ENCODE data around the gene TRIP10.
"Not testable (repeated sequence)": the region's sequence is repeated elsewhere in the genome, so short reads cannot be mapped to it uniquely, and the experiment has no call there.

Gene TRIP10

DNA sequence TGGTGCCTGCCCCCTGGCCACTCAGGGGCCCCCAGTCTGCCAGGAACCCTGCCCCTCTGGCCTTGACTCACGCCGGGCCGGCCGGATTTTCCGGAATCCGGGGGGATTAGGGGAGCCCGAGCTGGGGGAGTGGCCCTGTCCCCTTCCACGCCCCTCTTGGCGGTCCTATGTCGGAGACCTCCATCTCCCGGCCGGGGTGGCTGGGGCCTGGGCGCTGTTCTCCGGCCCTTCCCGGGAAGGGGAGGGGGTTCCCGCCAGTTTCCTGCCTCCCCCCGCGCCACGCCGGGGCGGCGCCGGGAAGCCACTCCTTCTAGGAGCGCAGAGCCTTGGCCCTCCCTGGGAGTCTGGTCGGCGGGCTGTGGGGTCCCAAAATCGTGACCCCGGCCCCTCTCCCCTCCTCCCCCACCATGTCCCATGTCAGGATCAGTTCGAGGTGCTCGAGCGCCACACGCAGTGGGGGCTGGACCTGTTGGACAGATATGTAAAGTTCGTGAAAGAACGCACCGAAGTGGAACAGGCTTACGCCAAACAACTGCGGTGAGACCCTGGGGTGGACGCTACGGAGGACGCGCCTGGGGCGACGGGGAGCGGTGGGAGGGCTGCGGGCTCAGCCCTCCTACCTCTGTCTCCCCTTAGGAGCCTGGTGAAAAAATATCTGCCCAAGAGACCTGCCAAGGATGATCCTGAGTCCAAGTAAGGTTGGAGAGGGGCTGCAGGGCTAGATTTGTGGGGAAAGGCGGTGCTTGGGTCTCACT, 1.3 kb downstream of the TRIP10 start:
- TF ChIP-seq, protein P1, sequence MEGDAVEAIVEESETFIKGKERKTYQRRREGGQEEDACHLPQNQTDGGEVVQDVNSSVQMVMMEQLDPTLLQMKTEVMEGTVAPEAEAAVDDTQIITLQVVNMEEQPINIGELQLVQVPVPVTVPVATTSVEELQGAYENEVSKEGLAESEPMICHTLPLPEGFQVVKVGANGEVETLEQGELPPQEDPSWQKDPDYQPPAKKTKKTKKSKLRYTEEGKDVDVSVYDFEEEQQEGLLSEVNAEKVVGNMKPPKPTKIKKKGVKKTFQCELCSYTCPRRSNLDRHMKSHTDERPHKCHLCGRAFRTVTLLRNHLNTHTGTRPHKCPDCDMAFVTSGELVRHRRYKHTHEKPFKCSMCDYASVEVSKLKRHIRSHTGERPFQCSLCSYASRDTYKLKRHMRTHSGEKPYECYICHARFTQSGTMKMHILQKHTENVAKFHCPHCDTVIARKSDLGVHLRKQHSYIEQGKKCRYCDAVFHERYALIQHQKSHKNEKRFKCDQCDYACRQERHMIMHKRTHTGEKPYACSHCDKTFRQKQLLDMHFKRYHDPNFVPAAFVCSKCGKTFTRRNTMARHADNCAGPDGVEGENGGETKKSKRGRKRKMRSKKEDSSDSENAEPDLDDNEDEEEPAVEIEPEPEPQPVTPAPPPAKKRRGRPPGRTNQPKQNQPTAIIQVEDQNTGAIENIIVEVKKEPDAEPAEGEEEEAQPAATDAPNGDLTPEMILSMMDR (IDR thresholded peaks at IDR 0.05; ENCODE audit: control insufficient read depth, insufficient read depth, low read depth, low read length, missing control alignments): no peak
- DNase-seq (ENCODE audit: low read depth): no peak

DNA sequence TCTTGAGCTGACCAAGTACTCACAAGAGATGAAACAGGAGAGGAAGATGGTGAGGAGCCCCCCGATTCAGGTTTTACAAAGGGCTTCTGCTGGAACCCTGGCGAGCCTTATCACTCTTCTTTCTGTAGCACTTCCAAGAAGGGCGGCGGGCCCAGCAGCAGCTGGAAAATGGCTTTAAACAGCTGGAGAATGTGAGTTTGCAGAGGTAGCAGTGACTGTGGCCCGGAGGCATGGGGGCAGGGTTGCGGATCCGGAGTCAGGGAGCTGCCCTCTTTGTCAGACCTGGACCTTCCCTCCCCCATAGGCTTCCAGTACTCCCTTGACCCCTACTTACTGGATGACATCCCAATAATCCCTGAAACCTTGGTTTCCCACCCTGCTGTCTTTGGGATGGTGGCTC, 3.6 kb downstream of the TRIP10 start:
- no peak overlapping the region for H3K4me3 ChIP-seq (ENCODE audit: control insufficient read depth, low read depth, low read length)

More for the DNA sequence above, 1.3 kb downstream of the TRIP10 start:
- H3K4me3 ChIP-seq (ENCODE audit: control insufficient read depth, low read depth, low read length): peak overlapping the region; percentile 69

DNA sequence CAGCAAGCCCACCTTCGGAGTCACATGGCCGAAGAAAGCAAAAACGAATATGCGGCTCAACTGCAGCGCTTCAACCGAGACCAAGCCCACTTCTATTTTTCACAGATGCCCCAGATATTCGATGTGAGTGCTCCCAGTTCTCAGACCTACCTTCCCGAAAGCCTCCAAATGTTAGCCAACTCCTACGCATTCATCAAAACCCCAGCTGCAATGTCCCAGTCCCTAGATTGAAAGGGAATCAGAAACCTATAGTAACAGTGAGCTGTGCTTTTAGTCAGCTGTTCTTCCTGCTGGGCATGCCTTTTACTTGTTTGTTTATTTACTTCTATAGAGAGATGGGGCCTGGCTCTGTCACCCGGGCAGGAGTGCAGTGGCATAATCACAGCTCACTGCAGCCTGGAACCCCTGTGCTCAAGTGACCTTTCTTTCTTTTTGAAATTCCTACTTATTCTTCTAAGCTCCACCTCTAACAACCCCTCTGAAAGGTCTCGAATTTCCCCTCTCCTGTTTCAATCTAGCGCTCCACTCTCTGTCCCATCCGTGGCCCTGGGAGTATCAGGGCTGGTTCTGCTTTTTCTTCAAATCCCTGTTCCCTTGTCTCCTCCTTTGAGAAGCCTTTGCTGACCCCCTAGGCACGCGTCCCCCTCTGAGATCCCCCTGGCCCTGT, 4.4 kb downstream of the TRIP10 start:
- H3K4me3 ChIP-seq (ENCODE audit: control insufficient read depth, low read depth, low read length): no peak overlapping the region
- TF ChIP-seq, protein P1 (IDR thresholded peaks at IDR 0.05; ENCODE audit: control insufficient read depth, insufficient read depth, low read depth, low read length, missing control alignments): no peak
- DNase-seq (ENCODE audit: low read depth): no peak

More for the DNA sequence above, 3.6 kb downstream of the TRIP10 start:
- no peak for DNase-seq (ENCODE audit: low read depth)
- TF ChIP-seq, protein P1 (IDR thresholded peaks at IDR 0.05; ENCODE audit: control insufficient read depth, insufficient read depth, low read depth, low read length, missing control alignments): no peak

DNA sequence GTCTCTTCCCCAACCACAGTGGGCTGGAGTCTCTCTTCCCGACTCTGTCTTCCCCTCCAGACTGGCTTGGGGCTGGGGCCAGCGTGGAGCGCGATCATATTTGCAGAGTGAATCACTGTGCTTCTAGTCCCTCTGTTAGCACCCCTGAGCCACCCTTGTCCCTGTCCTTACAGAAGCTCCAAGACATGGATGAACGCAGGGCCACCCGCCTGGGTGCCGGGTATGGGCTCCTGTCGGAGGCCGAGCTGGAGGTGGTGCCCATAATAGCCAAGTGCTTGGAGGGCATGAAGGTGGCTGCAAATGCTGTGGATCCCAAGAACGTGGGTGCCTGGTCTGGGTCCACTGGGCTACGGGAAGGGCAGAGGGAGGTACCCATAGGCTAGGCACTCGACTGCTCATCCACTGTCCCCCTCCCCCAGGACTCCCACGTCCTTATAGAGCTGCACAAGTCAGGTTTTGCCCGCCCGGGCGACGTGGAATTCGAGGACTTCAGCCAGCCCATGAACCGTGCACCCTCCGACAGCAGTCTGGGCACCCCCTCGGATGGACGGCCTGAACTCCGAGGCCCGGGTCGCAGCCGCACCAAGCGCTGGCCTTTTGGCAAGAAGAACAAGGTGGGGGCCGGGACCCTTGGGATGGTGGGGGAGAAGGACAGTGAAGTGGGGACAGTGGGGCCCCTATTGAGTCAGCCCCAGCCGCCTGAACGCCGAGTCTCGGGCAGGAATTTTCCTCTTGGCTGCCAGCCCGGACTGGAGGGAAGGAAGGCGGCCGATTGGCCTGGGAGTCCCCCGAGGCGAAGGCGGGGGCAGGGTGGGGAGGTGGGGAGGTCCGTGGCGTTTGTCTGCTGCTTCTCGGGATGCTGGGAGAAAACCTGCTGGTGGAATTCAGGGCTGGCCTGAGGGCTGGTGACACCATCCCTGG, 5.2 kb downstream of the TRIP10 start:
- DNase-seq (ENCODE audit: low read depth): no peak
- no peak overlapping the region for H3K4me3 ChIP-seq (ENCODE audit: control insufficient read depth, low read depth, low read length)
- TF ChIP-seq, protein P1 (IDR thresholded peaks at IDR 0.05; ENCODE audit: control insufficient read depth, insufficient read depth, low read depth, low read length, missing control alignments): no peak

DNA sequence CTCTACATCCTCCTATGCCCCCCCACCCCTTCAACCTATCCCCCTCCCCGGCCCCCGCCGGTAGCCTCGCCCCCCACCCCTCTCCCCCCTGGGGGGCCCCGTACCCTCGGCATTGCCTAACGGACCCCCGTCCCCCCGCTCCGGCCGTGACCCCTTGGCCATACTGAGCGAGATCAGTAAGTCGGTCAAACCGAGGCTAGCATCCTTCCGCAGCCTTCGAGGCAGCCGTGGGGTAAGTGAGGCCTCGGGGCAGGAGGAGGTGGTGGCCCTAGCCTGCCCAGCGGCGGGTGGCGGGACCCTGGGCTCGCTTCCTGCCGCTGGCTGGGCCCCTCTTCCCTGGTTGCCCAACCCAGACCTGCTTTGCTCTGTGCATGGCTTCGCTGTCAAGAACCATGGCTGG, 6.5 kb downstream of the TRIP10 start:
- no peak overlapping the region for H3K4me3 ChIP-seq (ENCODE audit: control insufficient read depth, low read depth, low read length)
- DNase-seq (ENCODE audit: low read depth): no peak
- TF ChIP-seq, protein P1 (IDR thresholded peaks at IDR 0.05; ENCODE audit: control insufficient read depth, insufficient read depth, low read depth, low read length, missing control alignments): no peak

DNA sequence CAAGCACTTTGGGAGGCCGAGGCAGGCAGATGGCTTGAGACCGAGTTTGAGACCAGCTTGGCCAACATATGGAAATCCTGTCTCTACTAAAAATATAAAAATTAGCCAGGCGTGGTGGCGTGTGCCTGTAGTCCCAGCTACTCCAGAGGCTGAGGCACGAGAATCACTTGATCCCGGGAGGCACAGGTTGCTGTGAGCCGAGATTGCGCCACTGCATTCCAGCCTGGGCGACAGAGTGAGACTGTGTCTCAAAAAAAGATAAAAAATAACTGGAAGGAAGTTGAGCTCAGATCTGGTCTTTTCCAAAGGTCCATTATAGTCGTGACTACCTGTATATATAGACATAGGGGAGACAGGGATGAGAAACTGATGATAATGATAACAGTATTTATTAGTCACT, 9.1 kb downstream of the TRIP10 start:
- not testable (repeated sequence) for DNase-seq (ENCODE audit: low read depth); H3K4me3 ChIP-seq (ENCODE audit: control insufficient read depth, low read depth, low read length)
